SK-N-SH treated with all-trans-retinoic acid at 6 μM for 48 hours (cell line): ENCODE data around the gene LCN6.

Experiments
- ARNTL ChIP-seq: fragments of 450-650 bp; formaldehyde crosslinking; IDR thresholded peaks from 2 replicates; pipeline ENCODE4 v1.5.0; 2020; ENCODE audit warnings: low read depth, mild to moderate bottlenecking, moderate library complexity, borderline replicate concordance
- ESRRG ChIP-seq: fragments of 250-450 bp; sonication (Bioruptor Pico); IDR thresholded peaks from 2 replicates; pipeline ENCODE4 v1.6.1; 2021; ENCODE audit warnings: mild to moderate bottlenecking
- OSR1 ChIP-seq: fragments of 250-450 bp; sonication (Bioruptor Pico); IDR thresholded peaks from 2 replicates; pipeline ENCODE4 v1.8.0; 2022; ENCODE audit warnings: moderate library complexity, mild to moderate bottlenecking, inconsistent platforms
- PPARA ChIP-seq: fragments of 250-450 bp; sonication (Bioruptor Pico); IDR thresholded peaks from 2 replicates; pipeline ENCODE4 v1.5.0; 2020; ENCODE audit warnings: mild to moderate bottlenecking, borderline replicate concordance
- SNAI2 ChIP-seq: fragments of 250-450 bp; sonication (Bioruptor Pico); IDR thresholded peaks from 2 replicates; pipeline ENCODE4 v1.5.0; 2020; ENCODE audit warnings: mild to moderate bottlenecking, moderate library complexity
- TOX ChIP-seq: fragments of 250-450 bp; sonication (Bioruptor Pico); IDR thresholded peaks from 2 replicates; pipeline ENCODE4 v1.8.0; 2021; ENCODE audit warnings: mild to moderate bottlenecking, moderate library complexity, borderline replicate concordance
- ZC3H10 ChIP-seq: fragments of 250-450 bp; sonication (Bioruptor Pico); IDR thresholded peaks from 2 replicates; pipeline ENCODE4 v1.5.1; 2021; ENCODE audit warnings: mild to moderate bottlenecking, moderate library complexity
- ZFP30 ChIP-seq: fragments of 450-650 bp; formaldehyde crosslinking; IDR thresholded peaks from 2 replicates; pipeline ENCODE4 v1.5.0; 2022; ENCODE audit warnings: mild to moderate bottlenecking, moderate library complexity
- ZNF70 ChIP-seq: fragments of 450-650 bp; formaldehyde crosslinking; IDR thresholded peaks from 2 replicates; pipeline ENCODE4 v1.5.0; 2020; ENCODE audit warnings: mild to moderate bottlenecking, moderate library complexity
- ZNF8 ChIP-seq: fragments of 450-650 bp; formaldehyde crosslinking; IDR thresholded peaks from 2 replicates; pipeline ENCODE4 v1.5.0; 2020; ENCODE audit warnings: mild to moderate bottlenecking, moderate library complexity
- TF ChIP-seq, protein P1 (sequence below): fragments of 250-450 bp; sonication (Bioruptor Pico); IDR thresholded peaks from 2 replicates; pipeline ENCODE4 v1.8.0; 2020; ENCODE audit warnings: mild to moderate bottlenecking, moderate library complexity, borderline replicate concordance
- TF ChIP-seq, protein P2 (sequence below): fragments of 250-450 bp; sonication (Bioruptor Pico); IDR thresholded peaks from 2 replicates; pipeline ENCODE4 v1.5.1; 2020; ENCODE audit warnings: low read depth, mild to moderate bottlenecking, moderate library complexity

DNA sequence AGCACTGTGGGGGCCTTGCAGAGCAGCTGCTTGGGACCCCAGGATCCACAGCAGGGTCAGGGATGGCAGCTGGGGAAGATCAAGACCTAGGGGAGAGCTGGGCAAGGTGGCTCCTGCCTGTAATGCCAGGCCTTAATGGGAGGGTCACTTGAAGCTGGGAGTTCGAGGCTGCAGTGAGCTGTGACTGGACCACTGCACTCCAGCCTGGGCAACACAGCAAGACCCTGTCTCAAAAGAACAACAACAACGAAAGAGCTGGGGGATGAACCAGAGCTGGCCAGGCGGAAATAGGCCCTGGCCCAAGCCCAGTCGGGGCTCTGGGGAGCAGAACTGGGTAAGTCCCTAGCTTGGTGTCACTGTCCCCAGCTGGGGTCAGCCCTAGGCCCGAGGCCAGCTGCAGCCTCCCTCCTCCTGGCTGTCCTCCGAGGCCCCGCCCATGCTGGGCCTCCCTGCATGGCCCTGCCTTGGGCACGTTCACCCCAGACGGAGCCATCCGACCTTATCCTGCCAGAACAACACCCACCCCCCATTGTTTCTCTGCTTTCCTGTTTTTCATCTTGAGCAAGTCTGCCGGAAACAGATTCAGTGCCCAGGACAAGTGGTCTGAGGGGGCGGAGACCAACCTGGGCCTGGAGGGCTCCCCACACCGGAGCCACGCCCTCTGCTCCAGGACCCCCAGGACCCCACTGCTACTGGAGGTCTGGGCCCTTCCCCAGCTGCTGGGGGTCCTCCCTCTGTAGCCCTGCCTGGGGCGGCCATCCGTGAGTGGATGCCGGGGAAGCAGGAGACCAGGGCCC is 34.0 kb downstream of the LCN6 start:
- TF ChIP-seq ZNF70 (CRISPR knock-in tag) (no peak), TOX (CRISPR knock-in tag) (no peak), SNAI2 (CRISPR knock-in tag) (no peak), ZFP30 (CRISPR knock-in tag) (no peak), OSR1 (CRISPR knock-in tag) (no peak), ESRRG (no peak), ARNTL (no peak), ZNF8 (no peak), ZC3H10 (CRISPR knock-in tag) (no peak), PPARA (CRISPR knock-in tag) (no peak)
- TF ChIP-seq, protein P1, sequence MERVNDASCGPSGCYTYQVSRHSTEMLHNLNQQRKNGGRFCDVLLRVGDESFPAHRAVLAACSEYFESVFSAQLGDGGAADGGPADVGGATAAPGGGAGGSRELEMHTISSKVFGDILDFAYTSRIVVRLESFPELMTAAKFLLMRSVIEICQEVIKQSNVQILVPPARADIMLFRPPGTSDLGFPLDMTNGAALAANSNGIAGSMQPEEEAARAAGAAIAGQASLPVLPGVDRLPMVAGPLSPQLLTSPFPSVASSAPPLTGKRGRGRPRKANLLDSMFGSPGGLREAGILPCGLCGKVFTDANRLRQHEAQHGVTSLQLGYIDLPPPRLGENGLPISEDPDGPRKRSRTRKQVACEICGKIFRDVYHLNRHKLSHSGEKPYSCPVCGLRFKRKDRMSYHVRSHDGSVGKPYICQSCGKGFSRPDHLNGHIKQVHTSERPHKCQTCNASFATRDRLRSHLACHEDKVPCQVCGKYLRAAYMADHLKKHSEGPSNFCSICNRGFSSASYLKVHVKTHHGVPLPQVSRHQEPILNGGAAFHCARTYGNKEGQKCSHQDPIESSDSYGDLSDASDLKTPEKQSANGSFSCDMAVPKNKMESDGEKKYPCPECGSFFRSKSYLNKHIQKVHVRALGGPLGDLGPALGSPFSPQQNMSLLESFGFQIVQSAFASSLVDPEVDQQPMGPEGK (CRISPR knock-in tag) = no peak
- TF ChIP-seq, protein P2, sequence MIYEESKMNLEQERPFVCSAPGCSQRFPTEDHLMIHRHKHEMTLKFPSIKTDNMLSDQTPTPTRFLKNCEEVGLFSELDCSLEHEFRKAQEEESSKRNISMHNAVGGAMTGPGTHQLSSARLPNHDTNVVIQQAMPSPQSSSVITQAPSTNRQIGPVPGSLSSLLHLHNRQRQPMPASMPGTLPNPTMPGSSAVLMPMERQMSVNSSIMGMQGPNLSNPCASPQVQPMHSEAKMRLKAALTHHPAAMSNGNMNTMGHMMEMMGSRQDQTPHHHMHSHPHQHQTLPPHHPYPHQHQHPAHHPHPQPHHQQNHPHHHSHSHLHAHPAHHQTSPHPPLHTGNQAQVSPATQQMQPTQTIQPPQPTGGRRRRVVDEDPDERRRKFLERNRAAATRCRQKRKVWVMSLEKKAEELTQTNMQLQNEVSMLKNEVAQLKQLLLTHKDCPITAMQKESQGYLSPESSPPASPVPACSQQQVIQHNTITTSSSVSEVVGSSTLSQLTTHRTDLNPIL (CRISPR knock-in tag) = no peak
